Activated T-cell treated with anti-CD3 and anti-CD28 coated beads for 24 hours (primary cell): ENCODE data around the gene CLIP3.
"Not testable (repeated sequence)": the region's sequence is repeated elsewhere in the genome, so short reads cannot be mapped to it uniquely, and the experiment has no call there.

Experiments
- DNase-seq: peaks from one replicate; pipeline ENCODE4 v3.0.0-alpha.2; 2020; ENCODE audit warnings: low read depth

CLIP3 gene

GRCh38 chr19:36008336-36008978 lies 24.2 kb downstream of the CLIP3 start, which contains the start of gene SYNE4:
Gene SYNE4 (minus strand): TSS chr19:36008813. CDS start chr19:36008681, 132 bp downstream.
- DNase-seq, result no peak

DNA sequence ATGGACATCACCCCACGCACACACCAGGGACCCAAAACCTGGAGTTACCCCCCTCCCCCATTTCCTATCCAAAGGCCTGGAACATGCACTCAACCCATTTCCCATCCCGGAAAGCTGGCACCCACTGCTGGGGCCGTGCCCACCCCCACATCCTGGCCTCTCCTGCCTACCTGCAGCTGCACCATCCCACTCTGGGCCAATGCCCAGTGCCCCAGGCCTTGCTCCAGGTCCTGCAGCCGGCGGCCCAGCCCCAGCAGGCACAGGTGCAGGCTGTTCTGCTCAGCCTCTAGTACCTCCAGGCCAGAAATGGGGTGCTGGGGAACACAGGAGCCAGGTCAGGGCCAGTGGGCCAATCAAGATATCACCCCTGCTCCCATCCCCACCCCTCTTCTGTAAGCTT lies 25.7 kb downstream of the CLIP3 start:
- DNase-seq, result no peak

- no peak for DNase-seq
Observed at GRCh38 chr19:36003284-36003683, 29.4 kb downstream of the CLIP3 start.

DNA sequence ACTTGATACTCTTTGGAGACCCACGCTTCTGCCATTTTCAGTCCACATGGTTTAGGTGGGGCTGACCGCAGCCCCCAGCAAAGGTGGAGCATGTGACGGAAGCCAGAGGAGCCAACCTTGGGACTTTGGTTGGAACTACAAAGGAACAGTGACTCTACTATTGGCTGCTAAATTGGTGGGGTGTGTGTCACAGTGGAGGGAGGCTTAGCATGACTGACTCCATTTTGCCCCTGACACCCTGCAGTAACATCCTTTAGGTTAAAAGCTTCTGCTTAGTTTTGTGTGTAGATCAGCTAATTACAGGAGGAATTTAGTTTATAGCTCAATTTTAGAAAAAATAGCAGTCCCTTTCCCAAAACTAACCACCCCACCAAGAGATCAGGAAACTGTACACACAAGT lies 31.1 kb downstream of the CLIP3 start:
- DNase-seq, result no peak

- no peak for DNase-seq
Observed at GRCh38 chr19:35996777-35997176, 35.9 kb downstream of the CLIP3 start.

DNA sequence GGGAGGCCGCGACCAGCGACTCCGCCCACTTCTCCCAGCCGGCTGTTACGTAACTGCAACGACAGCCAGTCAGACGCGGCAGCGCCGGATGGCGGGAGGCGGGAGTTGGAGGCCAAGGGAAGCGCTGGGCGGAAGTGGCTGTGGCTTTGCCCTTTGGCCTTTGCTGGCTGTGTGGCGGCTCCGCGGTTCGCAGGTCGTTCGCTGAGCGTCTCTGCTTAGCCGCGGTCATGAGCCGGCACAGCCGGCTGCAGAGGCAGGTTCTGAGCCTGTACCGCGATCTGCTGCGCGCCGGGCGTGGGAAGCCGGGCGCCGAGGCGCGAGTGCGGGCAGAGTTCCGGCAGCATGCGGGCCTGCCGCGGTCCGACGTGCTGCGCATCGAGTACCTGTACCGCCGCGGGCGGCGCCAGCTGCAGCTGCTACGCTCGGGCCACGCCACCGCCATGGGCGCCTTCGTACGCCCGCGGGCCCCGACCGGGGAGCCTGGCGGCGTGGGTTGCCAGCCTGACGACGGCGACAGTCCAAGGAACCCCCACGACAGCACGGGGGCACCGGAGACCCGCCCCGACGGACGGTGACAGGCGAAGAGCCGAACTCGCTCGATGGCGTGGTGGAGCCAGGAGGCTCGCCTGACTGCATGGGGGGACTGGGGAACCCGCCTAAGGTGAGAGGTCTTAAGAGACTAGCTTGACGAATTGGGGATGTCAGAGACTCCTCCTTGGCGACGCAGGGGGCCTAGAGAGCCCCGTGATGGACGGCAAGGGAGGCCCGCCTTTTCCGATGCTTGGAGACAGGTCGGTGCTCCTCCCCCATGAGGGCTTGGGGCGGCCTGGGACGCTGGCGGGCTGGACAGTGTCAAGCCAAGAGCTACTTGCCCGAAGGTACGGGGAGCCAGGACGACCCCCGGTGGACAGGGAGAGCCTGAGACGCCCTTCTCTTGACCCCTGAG lies 37.4 kb downstream of the CLIP3 start, which contains the start of gene SDHAF1:
TSS of gene SDHAF1 (plus strand) at position 141 of the 946 bp plus-strand sequence. CDS start at position 228, 87 bp downstream.
- DNase-seq, result peak; percentile 92

GRCh38 chr19:35993923-35994598 lies 38.6 kb downstream of the CLIP3 start:
- no peak for DNase-seq

DNA sequence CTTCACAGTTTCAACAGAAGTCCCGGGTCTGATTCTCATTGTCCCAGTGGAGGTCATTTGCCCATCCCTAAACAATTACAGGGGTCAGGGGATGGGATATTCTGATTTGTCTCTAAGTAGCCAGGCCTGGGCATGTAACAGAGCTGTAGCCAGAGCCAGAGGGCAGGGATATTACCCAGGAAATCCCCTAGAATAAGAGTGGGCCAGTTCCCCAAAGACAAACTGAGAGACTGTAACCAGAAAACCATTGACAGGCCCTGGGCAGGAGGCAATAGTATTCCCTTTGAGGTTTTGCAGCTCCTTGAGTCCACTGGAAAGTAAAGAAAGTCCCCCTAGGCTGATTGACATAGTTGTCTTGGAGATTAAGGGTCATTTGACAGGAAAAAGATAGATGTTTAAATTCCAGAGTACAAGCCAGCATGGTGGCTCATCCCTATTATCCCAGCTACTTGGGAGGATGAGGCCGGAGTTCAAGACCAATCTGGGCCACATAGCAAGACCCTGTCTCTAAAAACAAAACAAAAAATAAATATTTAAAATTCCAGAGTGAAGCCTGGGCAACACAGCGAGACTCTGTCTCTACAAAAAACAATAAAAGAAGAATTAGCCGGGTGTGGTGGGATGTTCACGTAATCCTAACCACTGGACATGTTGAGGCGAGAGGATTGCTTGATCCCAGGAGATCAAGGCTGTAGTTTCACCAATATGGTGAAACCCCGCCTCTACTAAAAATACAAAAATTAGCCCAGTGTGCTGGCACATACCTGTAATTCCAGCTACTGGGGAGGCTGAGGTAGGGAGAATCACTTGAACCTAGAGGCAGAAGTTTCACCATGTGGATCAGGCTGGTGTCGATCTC lies 39.5 kb downstream of the CLIP3 start:
- no peak for DNase-seq

GRCh38 chr19:35991731-35992450 lies 40.8 kb downstream of the CLIP3 start:
- no peak for DNase-seq

- DNase-seq, result no peak
Observed at GRCh38 chr19:35990771-35991730, 41.6 kb downstream of the CLIP3 start.

GRCh38 chr19:35990156-35990555 lies 42.5 kb downstream of the CLIP3 start:
- DNase-seq, result no peak

- no peak for DNase-seq
Observed at GRCh38 chr19:35988824-35989223, 43.8 kb downstream of the CLIP3 start.

DNA sequence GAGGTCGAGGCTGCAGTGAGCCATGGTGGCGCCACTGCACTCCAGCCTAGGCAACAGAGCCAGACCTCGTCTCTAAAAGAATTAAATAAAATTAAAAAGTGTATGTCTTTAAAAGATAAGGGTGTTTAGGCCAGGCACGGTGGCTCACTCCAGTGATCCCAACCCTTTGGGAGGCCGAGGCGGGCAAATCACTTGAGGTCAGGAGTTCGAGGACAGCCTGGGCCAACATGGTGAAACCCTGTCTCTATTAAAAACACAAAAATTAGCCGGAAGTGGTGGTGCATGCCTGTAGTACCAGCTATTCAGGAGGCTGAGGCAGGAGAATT lies 45.1 kb downstream of the CLIP3 start:
- DNase-seq, result no peak

DNA sequence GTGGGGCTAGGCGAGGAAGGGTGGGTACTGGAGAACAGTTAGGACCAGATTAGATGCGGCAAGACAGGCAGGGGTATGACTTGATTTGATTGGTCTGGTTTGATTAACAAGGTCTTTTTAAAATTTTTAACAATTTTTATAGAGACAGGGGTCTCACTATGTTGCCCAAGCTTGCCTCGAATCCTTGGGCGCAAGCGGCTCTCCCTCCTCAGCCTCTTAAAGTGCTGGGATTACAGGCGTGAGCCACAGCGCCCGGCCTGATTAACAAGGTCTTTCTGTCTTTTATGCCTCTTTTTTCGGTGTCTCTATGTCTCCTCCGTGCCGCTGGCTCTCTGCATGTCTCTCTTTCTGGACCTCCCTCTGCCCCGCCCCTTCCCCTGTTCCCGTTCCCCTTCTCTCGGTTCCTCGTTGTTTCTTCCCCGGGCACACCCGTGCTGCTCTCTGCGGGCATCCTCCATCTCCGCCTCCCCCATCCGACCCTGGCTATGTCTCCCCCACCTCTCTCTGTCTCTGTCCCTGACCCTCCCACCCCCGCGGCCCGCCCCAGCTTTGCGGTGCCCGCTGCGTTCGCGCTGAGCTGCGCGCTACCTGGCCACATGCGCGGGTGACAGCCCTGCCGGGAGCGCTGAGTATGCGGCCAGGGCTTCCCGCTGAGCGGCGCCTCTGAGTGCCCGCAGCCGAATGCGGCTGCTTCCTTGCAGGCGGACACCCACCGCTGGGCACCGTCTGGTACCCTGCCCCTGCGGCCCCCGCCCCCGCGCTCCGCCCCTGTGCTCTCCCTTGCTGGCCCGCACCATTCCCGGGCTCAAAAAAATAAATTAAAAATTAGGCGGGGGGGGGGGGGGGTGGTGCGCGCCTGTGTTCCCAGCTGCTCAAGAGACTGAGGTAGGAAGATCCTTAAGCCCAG lies 45.8 kb downstream of the CLIP3 start:
- DNase-seq, result no peak

GRCh38 chr19:35986111-35986510 lies 46.6 kb downstream of the CLIP3 start:
- DNase-seq, result no peak

GRCh38 chr19:35983177-35983576 lies 49.5 kb downstream of the CLIP3 start:
- DNase-seq, result no peak

DNA sequence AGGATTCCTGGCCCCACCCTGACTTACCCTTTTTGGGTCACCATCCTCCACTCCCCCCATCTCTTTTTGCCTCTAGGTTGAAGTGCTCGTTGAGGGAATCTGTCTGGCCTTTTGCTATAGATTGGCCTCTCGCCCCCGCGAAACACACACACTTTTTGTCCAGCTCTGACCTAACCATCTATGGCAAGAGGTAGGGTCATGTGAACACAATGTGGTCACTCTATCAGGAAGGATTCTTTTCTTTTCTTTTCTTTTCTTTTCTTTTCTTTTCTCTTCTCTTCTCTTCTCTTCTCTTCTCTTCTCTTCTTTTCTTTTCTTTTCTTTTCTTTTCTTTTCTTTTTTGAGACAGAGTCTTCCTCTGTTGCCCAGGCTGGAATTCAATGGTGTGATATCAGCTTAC lies 51.7 kb downstream of the CLIP3 start:
- not testable (repeated sequence) for DNase-seq

DNA sequence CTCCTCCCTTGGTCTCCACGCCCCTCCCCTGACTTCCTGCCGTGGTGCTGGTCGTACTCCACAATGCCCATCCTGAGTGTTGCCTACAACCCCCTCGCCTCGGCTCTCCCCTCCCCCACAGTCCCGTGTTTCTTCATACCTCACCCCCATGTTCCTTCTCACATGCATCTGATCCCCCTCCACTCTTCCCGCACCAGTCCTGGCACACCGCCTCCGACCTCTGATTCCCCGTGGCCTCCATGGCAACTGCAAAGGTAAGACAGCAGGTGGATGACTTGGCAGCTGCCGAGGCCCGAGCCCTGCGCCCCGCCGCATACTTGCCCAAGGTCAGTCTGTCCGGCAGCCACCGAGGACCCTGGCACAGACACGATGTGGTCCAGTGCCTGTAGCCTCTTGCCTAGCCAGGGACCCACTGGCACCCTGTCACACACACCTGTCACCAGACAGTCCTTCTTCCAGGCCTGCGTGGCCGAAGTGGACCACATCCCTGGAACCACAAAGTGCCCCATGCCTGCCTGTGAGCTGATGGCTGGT lies 53.8 kb downstream of the CLIP3 start:
- DNase-seq, result no peak

DNA sequence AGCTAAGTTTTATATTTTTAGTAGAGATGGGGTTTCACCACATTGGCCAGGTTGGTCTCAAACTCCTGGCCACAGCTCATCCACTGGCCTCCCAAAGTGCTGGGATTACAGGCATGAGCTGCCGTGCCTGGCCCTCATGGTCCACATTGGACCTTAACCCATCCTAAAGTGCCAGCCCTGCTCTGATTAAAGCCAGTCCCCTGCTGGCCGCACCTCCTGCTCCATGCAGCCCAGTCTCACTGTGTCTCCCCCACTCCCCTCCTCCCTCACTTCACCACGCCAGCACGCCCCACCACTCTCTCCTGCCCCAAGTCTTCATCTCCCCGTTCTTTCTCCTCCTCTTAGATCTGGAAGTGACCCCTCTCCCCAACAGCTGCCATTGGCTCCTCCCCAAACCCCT lies 54.4 kb downstream of the CLIP3 start:
- DNase-seq, result no peak
